ENCODE measurements around the gene VSIG4. TPM values are rescaled to one million over a fixed set of nuclear protein-coding genes. Genes with fewer than 3 reads are reported as not detected.

The VSIG4 gene
- total and polyA plus RNA-seq, 2 donors (not counting 1 experiment from before 2014, with no cell fraction given): 0.09 TPM; not detected in 1

DNA sequence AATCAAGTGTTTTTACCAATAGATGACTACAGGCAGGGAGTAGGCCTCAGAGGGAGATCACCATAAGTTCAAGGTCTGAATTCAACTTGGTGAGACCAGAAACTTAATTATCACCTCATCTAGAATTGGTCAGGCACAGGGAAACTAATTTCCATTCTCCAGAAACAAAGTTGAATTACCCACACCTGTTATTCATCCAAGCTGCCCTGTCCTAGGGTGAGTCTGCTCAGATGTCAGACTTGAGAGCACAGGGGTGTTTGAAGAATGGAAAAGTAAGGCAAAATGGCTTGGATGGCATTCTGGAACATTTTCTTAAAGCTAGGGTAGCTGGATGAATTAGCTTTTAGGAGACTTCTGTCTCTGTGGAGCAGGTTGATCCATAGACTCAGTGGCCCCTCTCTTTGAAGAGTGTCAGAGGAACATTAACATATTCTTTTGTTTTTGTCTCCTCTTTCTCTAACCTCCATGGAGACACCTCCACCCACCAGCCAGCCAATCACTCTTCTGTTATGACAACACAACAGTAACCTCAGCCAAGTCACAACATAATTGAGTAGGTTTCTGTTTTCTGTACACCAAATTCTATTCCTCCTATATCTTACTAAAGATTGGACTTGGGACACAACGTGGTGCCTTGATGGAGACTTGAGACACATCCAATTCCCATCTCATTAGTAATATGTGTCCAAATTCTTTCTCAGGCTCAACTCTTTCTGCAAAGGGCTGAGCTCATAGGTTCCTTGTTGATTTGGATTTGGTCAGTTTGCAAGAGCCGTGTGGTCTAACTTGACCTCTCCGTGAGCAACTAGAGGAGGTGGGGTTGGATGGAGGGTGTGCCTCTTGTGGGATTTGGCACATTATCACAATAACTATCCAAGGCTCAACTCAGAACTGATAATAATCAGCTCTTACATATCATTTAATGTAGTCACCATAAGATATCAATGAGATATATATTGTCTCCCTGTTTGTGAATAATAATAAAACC, 45.1 kb downstream of the VSIG4 start:
- Histone ChIP-seq H3K9ac (ENCODE audit: low read length) (no peak overlapping the region), H3K4me3 (ENCODE audit: control extremely low read depth in 1 of 5, extremely low read depth in 1 of 5, insufficient read depth in 1 of 5, low read depth in 2 of 5, low read length in 4 of 5) (no peak overlapping the region), H3K27me3 (replicated peaks in 1 of 4; ENCODE audit: control extremely low read depth in 1 of 4, control insufficient read depth in 3 of 4, insufficient read depth in 4 of 4, low read length in 3 of 4) (no peaks in the 10 kb centered on the region), H3K9me3 (ENCODE audit: control extremely low read depth in 1 of 3, control insufficient read depth in 2 of 3, insufficient read depth in 1 of 3, low read length in 2 of 3) (no peaks in the 10 kb centered on the region), H3K4me1 (ENCODE audit: control insufficient read depth in 2 of 2, insufficient read depth in 2 of 2, low read length in 2 of 2) (peaks cover 9 to 10% of the 10 kb centered on the region in 2 donors), H3K79me2 (ENCODE audit: control insufficient read depth, insufficient read depth, low read length) (no peaks in the 10 kb centered on the region), H3K36me3 (replicated peaks in 1 of 2; ENCODE audit: control extremely low read depth in 1 of 2, control insufficient read depth in 1 of 2, extremely low read depth in 1 of 2, insufficient read depth in 2 of 2, low read length in 1 of 2) (no peaks in the 10 kb centered on the region), H4K20me1 (ENCODE audit: control insufficient read depth, insufficient read depth, low read length, poor library complexity, severe bottlenecking) (no peaks in the 10 kb centered on the region), H3K27ac (ENCODE audit: low read length in 2 of 2) (no peak overlapping the region), H2AFZ (ENCODE audit: insufficient read depth, low read depth, low read length, poor library complexity, severe bottlenecking) (no peak overlapping the region), H3K4me2 (replicated peaks; ENCODE audit: low read depth, low read length, poor library complexity, severe bottlenecking) (no peak overlapping the region)
- Mint-ChIP-seq H3K4me3 (no peak overlapping the region), H3K27ac (peak overlapping the region; percentile 26), H3K9me3 (ENCODE audit: insufficient read depth) (no peaks in the 10 kb centered on the region), H3K4me1 (peaks cover 36% of the 10 kb centered on the region), H3K27me3 (no peaks in the 10 kb centered on the region)
- no peak for DNase-seq
- intact Hi-C loops (cut with micrococcal nuclease): loop anchor here (10.0 kb wide), 1 partner anchor 50 kb away; the partner anchor contains the start of gene VSIG4
- TF ChIP-seq EZH2 (IDR thresholded peaks at IDR 0.05; ENCODE audit: borderline replicate concordance, insufficient read depth, low read depth, low read length, poor library complexity, severe bottlenecking): no peak
- TF ChIP-seq, protein P1, sequence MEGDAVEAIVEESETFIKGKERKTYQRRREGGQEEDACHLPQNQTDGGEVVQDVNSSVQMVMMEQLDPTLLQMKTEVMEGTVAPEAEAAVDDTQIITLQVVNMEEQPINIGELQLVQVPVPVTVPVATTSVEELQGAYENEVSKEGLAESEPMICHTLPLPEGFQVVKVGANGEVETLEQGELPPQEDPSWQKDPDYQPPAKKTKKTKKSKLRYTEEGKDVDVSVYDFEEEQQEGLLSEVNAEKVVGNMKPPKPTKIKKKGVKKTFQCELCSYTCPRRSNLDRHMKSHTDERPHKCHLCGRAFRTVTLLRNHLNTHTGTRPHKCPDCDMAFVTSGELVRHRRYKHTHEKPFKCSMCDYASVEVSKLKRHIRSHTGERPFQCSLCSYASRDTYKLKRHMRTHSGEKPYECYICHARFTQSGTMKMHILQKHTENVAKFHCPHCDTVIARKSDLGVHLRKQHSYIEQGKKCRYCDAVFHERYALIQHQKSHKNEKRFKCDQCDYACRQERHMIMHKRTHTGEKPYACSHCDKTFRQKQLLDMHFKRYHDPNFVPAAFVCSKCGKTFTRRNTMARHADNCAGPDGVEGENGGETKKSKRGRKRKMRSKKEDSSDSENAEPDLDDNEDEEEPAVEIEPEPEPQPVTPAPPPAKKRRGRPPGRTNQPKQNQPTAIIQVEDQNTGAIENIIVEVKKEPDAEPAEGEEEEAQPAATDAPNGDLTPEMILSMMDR (IDR thresholded peaks at IDR 0.05): no peak
- CTCF ChIA-PET: interaction anchor here (0.9 kb wide), 1 partner anchor 26 kb away, joined by 3 read pairs; no protein-coding TSS in a partner anchor
- WGBS (ENCODE audit: insufficient coverage): no CpG with 5 or more reads among the region's 3 CpGs
- no peak for ATAC-seq (ENCODE audit: low read depth)
- POLR2A ChIA-PET: no interaction called here
